C4-2B (cell line): ENCODE data around the gene PRPF19.

ENCODE experiments used
- H3K27ac ChIP-seq: fragments of 450-650 bp; 2 replicates; pipeline ENCODE4 v1.5.1; 2017
- CTCF ChIP-seq: fragments of 450-650 bp; conservative IDR thresholded peaks from 2 replicates; pipeline ENCODE4 v1.5.1; 2017; ENCODE audit warnings: mild to moderate bottlenecking
- ZFX ChIP-seq: fragments of 450-650 bp; IDR thresholded peaks from 2 replicates; pipeline ENCODE4 v1.6.1; 2017

PRPF19 gene

GRCh38 chr11:60916669-60917206 is 10.4 kb upstream of the PRPF19 start:
- TF ChIP-seq ZFX = no peak
- TF ChIP-seq CTCF = no peak
- no peak overlapping the region for H3K27ac ChIP-seq

- peak overlapping the region; percentile 90 for H3K27ac ChIP-seq
- TF ChIP-seq ZFX (no peak), CTCF (peak; percentile 56)
Observed at GRCh38 chr11:60915248-60915914, 9.0 kb upstream of the PRPF19 start.

- peak overlapping the region; percentile 90 for H3K27ac ChIP-seq
- TF ChIP-seq CTCF = no peak
- TF ChIP-seq ZFX = no peak
Observed at GRCh38 chr11:60914633-60915247, 8.4 kb upstream of the PRPF19 start.

GRCh38 chr11:60913793-60914632 is 7.6 kb upstream of the PRPF19 start, which contains the start of gene TMEM109:
Gene TMEM109, plus strand, starts transcription at chr11:60914158. Its CDS starts 5,536 bp downstream, at chr11:60919694.
- peak within 1 kb of the TSS; percentile 90 for H3K27ac ChIP-seq
- TF ChIP-seq ZFX (peak; percentile 84), CTCF (no peak)

GRCh38 chr11:60912851-60913528 is 6.6 kb upstream of the PRPF19 start:
- no peak for TF ChIP-seq CTCF
- TF ChIP-seq ZFX = no peak
- H3K27ac ChIP-seq = peak overlapping the region; percentile 90

GRCh38 chr11:60912223-60912850 is 6.0 kb upstream of the PRPF19 start:
- H3K27ac ChIP-seq = peak overlapping the region; percentile 90
- TF ChIP-seq CTCF (no peak), ZFX (no peak)
